NCI-H2196 (cell line): ENCODE results near the gene MARK4.
"Not testable (repeated sequence)": the region's sequence is repeated elsewhere in the genome, so short reads cannot be mapped to it uniquely, and the experiment has no call there.

ENCODE experiments used
- DNase-seq: peaks from one replicate; lab custom pipeline; 2025; ENCODE audit not compliant: unreplicated experiment; lab: John Stamatoyannopoulos, UW

MARK4 gene

DNA sequence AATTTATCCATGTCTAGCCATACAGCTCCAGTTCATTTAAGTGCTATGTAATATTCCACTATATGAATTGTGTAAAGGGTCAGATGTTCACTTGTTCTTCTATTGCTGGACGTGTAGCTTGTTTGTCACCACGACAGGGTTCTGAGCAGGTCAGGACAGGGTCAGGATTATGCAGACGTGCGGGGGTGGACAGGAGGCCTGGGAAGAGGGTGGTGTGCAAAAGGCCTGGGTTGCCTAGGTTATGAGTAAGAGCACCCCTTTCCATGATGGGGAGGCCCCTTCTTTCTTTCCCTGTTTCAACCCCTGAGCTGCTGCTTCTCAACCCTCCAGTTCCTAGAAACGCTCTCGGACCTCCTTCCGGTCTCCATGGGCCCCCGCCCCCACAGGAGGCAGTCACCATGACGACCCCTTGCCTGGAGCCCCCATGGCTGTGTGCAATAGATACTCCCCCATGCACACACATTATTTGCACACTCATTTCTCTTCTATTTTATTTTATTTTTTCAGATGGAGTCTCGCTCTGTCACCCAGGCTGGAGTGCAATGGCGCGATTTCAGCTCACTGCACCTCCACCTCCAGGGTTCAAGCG is 7.8 kb upstream of the MARK4 start:
- DNase-seq: no peak

DNA sequence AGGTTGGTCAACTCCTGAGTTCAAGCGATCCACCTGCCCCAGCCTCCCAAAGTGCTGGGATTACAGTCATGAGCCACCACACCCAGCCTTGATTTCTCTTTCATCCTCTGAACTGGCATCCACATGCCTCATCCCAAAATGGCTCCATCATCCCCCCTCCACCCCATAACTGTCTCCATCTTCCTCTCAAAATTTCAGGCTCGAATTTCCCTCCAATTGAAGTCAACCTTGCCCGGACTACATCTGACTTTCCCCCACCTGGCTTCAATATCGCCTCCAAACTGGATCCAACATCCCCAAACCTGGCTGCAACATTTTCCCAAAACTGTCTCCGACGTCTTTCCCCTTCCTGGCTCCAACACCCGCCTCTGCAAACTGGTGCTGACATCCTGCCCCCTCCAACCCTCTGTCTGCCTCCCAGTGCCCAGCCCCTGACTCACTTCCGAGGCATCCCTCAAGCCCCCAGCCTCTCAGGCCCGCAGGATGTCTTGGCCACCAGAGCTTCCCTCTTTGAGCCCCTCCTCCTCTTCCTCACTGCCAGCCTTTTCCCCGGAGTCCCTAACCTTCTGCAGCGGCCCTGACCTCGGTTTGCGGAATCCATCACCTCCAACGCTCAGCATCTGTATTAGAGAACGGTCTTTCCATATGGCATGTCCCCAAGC is 6.8 kb upstream of the MARK4 start:
- no peak for DNase-seq

DNA sequence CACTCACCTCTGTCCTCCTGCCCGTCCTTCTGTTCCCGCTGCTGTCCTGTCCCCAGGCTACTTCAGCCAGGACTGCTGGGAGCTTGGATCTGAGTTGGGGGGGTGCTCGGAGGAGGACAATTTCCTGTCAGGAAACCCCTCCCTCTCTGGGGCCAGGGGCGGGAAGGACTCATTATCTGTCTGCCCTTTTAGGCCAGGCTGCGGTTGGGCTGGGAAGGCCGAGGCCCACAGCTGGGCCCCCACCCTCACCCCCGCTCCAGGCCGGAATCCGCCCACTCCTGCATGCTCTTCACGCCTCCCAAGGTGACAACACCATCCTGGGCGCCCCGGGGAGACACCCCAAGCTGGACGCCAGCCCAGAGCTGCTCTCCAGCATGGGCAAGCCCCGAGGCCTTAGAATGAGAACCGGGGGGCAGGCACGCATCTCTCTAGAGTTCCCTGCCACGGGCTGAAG is 5.7 kb upstream of the MARK4 start, which contains the start of gene EXOC3L2:
Gene EXOC3L2 (minus strand): TSS at position 74 of the 454 bp plus-strand sequence. CDS start 6,362 bp downstream, outside the sequence.
- no peak for DNase-seq

DNA sequence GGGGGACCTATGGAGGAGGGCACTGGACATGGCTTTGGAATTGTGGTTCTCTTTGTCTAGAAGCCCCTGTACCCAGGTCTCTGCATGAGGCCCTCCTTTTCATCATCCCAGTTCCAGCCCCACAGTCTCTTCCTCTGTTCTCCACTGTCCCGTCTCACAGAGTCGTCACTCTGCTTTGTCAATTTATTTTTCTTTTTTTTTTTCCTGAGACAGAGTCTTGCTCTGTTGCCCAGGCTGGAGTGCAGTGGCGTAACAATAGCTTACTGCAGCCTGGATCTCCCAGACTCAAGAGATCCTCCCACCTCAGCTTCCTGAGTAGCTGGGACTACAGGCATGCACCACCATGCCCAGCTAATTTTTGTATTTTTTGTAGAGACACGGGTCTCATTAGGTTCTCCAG is 5.2 kb upstream of the MARK4 start:
- DNase-seq: no peak

DNA sequence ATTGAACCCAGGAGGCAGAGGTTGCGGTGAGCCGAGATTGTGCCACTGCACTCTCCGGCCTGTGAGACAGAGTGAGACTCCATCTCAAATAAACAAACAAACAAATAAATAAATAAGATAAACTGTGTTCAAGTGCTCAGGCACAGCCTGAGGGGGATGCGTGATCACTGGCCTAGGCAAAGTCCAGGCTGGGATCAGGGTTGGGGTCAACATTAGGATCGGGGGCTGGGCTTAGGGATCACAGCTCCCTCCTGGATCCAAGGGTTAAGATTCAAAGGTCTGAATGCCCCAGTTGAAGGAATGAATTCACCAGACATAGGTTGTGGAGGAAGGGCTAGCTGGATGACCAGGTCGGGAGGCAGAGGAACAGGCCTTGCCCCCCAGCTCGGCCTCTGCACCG is 3.9 kb upstream of the MARK4 start:
- no peak for DNase-seq

DNA sequence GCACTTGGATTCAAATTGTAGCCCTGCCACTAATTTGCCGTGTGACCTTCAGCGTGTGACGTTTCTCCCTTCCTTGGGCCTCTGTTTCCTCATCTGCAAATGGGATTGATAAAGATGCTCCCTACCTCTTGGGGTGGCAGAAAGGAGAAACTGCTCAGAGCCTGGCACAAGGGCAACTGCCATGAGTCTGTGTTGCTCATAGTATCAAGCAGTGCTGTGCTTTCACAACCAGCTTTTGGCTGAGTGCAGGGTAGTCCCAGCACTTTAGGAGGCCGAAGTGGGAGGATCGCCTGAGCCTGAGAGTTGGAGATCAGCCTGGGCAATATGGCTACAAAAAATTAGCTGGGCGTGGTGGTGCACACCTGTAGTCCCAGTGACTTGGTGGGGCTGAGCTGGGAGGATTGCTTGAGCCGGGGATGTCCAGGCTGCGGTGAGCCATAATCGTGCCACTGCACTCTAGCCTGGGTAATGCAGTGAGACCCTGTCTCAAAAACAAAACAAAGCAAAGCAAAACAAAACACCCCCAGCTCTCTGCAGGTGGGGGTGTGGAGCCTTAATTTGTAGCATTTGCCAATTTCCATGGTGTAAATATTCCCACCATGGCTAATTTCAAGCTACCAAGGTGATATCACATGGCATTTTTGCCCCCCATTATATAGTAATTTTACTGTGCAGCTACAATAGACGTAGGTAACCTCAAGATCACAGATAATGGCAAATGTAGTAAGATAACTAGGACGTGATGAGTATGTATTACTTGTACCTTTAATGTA is 1.6 kb upstream of the MARK4 start:
- no peak for DNase-seq

DNA sequence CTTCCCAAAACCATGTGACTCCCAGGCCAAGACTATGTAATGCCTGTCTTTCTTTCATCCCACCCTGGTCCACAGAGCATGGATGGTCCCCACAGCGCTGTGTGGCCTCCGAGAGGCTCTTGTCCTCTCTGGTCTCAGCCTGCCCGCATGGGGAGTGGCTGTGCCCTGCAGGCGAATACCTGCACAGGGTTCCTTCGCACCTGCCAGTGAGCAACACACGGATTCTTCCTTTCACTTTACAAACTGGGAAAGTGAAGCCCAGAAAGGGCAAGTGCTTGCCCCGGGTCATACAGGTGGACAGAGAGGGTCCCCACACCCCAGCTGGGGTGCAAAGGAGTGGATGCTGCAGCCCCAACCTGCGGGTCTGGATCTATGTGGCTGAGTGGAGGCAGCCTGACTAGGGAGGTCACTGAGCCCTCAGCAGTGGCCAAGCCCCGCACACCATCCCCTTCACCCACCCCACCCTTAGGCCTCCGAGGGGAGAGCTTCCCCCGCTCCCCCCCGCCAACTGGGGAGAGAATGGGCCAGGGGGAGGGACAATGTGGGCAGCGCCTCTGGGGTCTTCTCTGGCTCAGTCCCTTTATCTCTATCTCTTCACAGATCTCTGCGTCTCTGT is 747 bp upstream of the MARK4 start:
- no peak for DNase-seq

DNA sequence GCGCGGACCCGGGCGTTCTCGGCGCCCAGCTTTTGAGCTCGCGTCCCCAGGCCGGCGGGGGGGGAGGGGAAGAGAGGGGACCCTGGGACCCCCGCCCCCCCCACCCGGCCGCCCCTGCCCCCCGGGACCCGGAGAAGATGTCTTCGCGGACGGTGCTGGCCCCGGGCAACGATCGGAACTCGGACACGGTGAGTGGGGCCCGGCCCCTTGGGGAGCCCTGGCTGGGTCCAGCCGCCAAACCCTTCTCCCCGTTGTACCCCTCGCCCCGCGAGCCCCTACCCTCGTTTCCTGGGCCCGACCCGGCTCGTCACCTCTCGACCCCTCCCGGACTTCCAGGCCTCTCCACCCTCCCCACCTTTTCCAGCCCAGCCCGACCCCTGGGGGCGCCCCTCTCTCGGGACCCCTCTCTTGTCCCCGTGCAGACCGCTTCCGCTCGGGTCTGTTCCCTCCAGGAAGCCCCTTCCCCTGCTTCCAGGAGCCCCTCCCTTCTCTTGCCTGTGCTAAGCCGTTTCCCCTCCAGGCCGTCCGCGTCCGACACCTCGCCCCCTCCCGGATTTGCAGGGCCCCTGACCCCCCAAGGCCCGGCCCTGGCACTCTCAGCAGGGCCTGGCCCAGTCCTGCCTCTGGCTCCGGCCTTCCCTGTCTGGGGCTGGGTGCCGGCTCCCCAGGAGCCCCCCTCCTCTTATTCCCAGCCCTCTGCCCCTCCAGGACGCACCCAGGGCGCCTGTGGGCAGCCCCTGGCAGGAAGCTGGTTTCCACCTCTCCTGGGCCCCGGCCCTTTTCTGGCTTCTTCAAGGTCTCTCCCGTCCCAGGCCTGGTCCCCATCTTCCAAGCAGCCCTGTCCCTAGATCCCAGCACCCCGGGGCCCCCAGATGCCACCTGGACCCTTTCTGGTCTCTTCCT is 632 bp downstream of the MARK4 start:
- no peak for DNase-seq

DNA sequence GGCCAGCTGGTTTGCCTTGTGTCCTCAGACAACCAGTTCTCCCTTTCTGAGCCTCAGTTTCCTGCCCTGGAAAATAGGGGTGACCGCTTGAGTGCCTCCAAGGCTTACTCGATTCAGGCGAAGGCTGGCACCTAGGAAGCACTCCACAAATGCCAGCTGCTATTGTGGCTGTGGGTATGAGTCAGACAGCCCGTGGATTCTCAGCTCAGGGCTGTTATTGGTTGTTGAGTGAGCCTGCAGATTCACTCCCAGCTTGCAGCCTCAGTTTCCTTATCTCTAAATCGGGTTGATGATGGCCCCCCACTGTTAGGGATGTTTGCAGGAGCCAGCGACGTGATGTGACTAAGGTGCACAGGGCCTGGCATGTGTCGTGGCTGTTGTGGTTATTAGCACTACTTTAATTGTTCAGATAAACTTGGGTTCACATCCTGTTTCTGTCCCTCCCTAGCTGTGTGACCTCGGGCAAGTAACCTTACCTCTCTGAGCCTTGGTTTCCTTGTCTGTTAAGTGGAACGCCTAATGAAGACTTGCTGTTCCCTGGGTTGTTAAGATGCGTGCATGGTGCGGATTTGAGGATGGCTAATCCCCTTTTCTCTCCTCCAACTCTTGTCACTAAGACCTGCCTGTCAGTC is 2.4 kb downstream of the MARK4 start:
- no peak for DNase-seq

DNA sequence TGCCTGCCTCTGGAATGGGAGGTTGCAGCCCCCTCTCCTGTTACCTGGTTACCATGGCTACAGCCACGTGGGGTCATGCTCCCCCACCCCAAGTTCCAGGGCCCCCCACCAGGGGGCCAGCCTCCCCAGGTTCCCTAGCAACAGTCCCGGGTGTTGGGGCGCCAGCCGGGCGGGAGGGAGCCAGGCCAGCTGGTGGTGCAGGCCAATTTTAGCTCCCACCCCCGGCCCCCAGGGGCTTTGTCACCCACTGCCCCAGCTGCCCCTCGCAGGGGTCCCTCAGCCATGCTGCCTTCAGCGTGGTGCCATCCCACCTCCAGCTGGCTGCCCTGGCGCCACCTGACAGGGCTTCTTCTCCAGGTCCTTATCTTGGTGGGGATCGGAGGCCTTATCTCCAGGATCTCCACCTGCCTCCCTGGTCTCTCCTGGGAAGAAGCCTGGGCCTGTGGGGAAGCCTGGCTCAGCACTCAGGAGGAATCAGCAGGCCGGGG is 3.0 kb downstream of the MARK4 start:
- DNase-seq: no peak

DNA sequence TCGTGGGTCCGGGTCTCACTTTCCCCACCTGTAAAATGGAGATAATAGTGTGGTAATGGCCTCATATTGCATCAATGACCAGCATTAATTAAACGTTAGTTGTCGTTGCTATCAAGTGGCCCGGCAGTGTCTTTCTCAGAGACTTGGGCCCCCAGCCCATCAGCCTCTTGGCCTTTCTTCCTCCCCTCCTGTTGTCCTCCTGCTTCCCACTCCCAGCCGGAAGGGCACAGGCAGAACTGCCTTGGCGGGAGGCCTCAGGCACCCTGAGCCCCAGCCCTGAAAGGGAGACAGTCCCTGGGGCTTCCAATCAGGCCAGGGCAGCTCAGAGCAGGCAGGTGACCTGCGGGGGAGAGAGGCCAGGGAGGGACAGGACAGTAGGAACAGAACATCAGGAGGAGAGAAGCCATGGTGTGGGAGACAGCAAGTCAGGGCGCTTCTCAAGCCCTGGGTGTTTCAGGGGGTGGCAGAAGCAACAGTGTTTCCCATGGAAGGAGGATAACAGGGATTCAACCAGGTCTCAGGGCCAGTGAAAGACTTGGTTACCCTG is 4.6 kb downstream of the MARK4 start:
- no peak for DNase-seq

DNA sequence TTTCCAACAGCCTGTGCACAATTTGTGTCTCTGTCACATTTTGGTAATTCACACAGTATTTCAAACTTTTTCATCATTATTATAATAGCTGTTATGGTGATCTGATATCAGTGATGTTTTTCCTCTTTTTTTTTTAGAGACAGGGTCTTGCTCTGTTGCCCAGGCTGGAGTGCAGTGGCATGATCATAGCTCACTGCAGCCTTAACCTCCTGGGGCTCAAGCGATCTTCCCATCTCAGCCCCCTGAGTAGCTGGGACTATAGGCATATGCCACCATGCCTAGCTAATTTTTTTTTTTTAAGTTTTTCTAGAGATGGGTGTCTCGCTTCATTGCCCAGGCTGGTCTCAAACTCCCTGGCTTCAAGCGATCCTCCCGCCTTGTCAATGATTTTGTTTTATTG is 5.8 kb downstream of the MARK4 start:
- no peak for DNase-seq

DNA sequence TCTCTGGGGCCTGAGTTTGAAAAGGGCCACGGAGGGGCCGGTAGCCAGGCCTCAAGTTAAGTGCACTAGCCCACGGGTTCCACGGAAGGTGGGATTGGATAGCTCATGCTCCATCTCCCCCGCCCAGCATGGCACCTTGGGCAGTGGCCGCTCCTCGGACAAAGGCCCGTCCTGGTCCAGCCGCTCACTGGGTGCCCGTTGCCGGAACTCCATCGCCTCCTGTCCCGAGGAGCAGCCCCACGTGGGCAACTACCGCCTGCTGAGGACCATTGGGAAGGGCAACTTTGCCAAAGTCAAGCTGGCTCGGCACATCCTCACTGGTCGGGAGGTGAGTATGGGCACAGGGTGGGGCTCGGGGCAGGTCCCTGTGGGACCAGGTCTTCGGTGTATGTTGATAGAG is 7.8 kb downstream of the MARK4 start:
- DNase-seq: no peak

DNA sequence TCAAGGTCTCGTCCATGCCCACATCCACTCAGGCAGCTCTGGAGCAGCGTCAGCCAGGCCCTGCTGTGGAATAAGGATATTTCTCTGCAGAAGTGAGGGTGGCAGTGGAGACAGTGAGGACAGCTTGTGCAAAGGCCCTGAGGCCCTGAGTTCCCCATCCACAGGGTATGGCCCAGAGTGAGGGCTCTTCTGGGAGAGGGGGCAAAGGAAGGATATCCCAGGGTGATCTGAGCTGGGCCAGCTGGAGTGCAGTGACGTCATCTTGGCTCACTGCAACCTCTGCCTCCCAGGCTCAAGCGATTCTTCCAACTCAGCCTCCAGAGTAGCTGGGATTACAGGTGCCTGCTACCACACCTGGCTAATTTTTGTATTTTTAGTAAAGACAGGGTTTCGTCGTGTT is 11.5 kb downstream of the MARK4 start:
- DNase-seq: no peak

DNA sequence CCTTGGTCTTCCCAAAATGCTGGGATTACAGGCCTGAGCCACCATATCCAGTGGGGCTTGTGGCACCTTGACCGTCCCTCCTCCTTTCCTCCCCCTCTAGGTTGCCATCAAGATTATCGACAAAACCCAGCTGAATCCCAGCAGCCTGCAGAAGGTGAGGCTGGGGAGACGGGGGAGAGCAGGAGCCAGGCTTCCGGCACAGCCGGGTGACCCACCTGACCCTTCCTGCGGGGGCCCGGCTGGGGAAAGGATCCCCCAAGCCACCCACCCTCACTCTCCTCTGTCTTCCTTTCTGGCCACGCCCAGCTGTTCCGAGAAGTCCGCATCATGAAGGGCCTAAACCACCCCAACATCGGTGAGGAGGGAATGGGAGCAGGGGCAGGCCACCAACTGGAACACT is 11.9 kb downstream of the MARK4 start:
- DNase-seq: no peak

DNA sequence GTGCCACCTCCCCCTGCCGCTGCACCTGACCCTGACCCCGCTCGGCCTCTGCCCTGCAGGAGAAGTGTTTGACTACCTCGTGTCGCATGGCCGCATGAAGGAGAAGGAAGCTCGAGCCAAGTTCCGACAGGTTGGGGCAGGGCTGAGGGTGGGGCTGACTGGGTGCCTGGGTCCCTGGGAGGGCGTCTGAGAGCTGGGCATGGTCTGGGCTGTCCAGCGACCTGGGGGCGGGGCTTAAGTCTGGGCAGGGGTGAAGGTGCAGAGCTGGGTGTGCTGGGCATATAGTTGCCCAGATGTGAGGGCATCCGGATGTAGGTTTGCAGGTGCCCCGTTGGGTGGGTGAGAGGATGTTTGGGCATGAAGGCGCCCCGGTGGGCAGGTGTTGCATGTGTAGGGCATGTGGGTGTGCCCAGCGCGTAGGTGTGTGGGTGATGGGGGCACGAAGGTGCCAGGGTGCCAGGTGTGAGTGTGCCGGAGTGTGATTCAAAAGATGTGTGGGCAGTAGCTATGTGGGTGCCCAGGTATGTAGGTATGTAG is 13.8 kb downstream of the MARK4 start:
- no peak for DNase-seq

DNA sequence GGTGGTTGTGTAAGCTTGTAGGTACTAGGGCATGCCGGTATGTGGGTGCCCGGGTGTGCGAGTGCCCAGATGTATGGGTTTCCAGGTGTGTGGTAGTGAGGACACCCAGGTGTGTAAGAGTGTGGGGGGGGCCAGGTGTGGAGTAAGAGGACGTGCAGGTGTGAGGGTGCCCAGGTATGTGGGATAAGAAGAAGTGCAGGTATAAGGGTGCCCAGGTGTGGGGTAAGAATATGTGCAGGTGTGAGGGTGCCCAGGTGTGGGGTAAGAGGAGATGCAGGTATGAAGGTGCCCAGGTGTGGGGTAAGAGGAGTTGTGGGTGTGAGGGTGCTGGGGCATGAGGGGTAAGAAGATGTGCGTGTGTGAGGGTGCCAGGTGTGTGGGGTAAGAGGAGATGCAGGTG is 14.3 kb downstream of the MARK4 start:
- no peak for DNase-seq

DNA sequence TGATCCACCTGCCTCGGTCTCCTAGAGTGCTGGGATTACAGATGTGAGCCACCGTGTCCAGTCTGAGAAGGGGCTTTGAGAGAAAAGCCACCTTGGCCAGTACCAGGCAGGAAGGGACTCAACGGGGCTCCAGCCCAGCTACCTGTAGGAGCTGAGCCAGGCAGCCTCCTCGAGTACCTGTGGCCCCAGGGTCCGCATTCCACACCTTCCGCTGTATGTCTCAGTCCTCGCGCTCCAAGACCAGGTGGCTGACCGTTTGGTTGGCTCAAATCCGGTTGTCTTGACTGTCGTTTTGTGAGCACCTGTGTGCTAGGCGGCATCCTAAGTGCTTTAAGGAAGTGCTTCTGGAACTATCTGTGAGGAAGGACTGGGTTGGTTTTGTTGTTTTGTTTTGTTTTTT is 16.2 kb downstream of the MARK4 start:
- DNase-seq: no peak

DNA sequence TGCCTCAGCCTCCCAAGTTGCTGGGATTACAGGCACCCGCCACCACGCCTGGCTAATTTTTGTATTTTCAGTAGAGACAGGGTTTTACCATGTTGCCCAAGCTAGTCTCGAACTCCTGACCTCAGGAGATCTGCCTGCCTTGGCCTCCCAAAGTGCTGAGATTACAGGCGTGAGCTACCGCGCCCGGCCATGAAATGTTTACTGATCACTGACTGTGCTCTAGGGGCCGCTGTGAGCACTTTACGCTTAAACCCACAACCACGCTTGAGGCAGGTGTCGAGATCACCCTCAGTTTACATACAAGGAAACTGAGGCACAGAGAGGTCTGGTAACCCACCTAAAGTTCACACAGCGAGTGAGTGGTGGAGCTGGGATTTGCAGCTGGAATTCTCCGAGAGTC is 18.9 kb downstream of the MARK4 start:
- DNase-seq: not testable (repeated sequence)
